SKM-1 (cell line): ENCODE results near the gene CTSL.
"Not testable (repeated sequence)": the region's sequence is repeated elsewhere in the genome, so short reads cannot be mapped to it uniquely, and the experiment has no call there.

Experiments
- DNase-seq: peaks from one replicate; lab custom pipeline; 2025; ENCODE audit not compliant: unreplicated experiment; lab: John Stamatoyannopoulos, UW

The CTSL gene

DNA sequence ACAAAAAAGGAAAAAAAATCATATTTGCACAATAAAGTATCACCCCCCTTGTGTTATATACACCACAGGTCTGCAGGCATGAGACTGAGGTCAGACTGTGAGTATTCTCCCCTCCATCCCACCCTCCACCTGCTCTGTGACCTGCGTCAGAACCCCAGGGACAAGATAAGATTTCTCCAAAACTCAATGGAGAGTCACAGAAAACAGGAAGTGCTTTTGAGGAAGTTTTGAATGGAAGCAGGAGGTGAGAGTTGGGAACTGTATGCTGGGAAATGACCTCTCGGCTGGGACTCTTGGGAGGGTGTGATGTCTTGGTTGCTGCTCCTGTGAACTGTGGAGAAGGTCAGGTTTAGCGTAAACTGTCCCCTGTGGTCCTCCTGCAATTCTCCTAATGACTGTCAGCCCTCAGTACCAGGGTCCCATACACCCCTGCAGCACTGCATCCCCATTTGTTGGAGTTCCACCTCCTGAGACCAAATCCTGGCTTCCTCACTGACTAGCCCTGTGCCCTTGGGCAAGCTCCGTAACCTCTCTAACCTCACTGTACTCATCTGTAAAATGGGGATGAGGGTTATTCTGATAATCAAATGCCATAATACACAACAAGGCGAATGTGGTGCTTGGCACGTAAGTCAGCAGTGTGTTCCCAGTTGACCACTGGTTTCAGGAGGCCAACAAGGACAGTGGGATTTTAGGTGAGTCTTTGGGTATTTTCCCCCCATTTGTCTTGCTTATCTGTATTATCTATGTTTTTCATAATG, 6.9 kb upstream of the CTSL start:
- DNase-seq = no peak

- no peak for DNase-seq
Observed at GRCh38 chr9:87720173-87720572, 5.7 kb upstream of the CTSL start.

DNA sequence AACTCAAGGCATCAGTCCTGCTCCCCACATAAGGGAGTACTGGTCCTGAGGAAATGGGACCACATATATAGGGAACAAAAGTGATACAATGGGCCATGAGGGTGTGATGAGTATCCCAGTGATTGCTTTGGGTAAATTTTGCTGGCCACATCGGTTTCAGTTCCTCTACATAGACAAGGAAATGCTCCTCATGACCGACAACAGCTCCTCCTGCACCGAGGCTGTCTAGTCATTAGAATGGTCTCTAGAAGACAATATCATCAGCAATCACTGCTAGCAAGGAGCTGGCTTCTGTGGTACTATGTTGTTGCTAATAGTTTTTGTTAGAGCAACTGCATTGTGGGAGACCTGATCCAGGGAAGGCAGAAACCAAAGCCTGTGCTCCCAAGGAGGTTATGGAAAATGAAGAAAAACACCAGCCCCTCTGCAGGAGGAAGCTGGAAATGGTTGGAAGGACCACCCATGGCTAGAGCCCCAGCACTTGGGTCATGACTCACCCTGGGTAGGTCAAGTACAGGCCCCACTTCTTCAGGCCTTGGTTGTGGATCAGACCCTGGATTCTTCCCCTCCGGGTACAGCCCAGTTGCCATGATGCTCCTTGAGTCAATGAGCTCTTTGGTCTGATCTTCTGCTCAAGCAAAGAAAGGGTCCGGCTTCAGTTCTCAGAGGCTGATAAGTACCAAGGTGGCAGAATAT, 3.4 kb upstream of the CTSL start:
- DNase-seq = no peak

- no peak for DNase-seq
Observed at GRCh38 chr9:87725356-87725899, 491 bp upstream of the CTSL start.

- DNase-seq = no peak
Observed at GRCh38 chr9:87729246-87729645, 3.3 kb downstream of the CTSL start.

DNA sequence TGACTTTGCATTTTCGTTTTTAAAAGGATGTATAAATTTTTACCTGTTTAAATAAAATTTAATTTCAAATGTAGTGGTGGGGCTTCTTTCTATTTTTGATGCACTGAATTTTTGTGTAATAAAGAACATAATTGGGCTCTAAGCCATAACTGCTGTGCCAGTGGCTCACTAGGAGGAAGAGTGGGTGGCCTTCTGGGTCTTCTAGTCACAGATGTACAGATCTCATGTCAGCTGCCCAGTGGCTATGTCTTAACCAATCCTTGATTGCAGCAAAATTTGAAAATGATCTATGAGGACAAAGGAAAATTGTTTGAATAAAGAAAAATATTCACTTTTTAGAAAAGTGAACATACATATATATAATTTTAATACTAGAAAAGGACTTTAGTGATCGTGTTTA, 5.4 kb downstream of the CTSL start:
- no peak for DNase-seq

DNA sequence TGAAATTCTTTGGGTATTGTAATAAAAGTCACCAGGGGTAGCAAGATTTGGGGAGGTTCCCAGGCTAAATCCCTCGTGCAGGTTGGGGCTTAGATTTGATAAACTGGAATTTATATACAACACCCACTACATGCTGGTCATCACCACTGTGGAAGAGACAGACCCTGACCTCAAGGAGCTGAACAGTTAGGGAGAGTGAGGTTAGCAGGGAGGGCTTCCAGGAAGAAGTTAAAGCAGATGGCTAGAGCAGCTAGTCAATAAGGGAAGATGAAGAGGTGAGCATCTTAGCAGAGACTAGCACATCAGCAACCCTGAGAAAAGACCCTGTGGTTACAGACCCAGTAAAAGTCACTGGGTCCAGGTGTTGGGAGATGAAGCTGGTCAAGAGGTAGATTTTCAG, 6.4 kb downstream of the CTSL start:
- no peak for DNase-seq

GRCh38 chr9:87732756-87733155, 6.8 kb downstream of the CTSL start:
- no peak for DNase-seq

DNA sequence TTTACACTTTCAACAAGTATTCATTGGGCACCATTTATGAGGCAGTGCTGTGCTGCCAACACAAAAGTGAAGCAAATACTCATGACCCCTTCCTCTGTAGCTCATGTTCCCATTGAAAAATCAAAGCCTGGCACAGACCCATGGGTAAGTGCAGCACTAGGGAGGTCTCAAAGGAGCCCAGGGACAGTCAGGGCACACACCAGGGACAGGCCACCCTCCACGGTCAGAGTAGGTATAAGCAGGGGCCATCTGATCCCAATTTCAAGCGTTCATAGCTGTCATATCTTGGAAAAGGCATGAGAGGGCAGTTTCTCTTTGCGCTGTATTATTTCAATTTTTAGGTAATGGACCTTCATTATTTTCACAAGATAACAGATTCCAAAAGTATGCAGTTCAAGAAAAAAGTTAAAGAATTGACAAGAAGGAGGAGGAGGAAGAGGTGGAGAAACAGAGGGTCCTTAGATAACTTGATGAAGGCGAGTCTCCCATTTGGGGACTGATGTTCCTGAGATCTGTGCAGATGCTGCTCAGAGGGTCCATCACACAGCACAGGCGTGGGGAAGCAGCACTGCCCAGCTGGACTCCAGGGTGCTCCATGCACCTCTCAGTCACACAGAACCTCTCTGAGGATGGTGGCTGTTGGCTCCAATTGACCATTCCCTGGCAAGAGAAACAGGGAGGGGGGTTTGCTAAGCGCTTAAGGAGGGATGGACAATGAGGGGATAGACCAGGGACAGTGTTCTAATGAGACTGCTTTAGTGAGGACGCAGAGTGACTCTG, 7.5 kb downstream of the CTSL start:
- DNase-seq = no peak

DNA sequence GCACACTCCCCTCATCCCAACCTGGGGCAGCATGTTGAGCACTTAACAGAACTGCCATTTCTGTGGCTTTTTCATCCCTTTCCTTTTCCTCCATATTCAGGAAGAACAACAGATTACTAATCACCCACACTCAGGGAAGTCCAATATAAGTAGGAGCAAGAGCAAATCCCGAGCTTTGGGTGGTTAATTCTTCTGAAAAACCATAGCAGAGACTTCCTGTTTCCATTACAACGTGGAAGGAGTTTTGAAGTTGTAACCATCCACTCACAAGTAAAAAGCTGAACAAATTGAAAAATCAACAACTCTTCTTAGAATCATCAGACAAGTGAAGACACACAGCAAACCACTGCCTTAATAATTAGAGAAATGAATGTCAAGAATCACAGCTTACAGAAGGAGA, 8.2 kb downstream of the CTSL start:
- no peak for DNase-seq

- no peak for DNase-seq
Observed at GRCh38 chr9:87739546-87739945, 13.6 kb downstream of the CTSL start.

- no peak for DNase-seq
Observed at GRCh38 chr9:87740209-87740608, 14.3 kb downstream of the CTSL start.

- no peak for DNase-seq
Observed at GRCh38 chr9:87741326-87741725, 15.4 kb downstream of the CTSL start.

- DNase-seq = no peak
Observed at GRCh38 chr9:87741891-87742290, 16.0 kb downstream of the CTSL start.

- DNase-seq = no peak
Observed at GRCh38 chr9:87742813-87743428, 17.0 kb downstream of the CTSL start.

- DNase-seq = not testable (repeated sequence)
Observed at GRCh38 chr9:87744247-87744646, 18.3 kb downstream of the CTSL start.

DNA sequence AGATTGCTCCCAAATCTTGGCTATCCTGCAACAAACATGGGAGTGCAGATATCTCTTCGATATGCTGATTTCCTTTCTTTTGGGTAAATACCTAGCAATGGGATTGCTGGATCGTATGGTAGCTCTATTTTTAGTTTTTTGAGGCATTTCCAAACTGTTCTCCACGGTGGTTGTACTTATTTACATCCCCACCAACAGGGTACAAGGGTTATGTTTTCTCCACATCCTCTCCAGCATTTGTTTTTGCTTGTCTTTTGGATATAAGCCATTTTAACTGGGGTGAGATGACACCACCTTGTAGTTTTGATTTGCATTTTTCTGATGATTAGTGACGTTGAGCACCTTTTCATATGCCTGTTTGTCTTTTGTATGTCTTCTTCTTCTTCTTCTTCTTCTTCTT, 20.3 kb downstream of the CTSL start:
- no peak for DNase-seq

GRCh38 chr9:87748881-87749280, 23.0 kb downstream of the CTSL start:
- DNase-seq = no peak

GRCh38 chr9:87749335-87750035, 23.6 kb downstream of the CTSL start:
- no peak for DNase-seq

DNA sequence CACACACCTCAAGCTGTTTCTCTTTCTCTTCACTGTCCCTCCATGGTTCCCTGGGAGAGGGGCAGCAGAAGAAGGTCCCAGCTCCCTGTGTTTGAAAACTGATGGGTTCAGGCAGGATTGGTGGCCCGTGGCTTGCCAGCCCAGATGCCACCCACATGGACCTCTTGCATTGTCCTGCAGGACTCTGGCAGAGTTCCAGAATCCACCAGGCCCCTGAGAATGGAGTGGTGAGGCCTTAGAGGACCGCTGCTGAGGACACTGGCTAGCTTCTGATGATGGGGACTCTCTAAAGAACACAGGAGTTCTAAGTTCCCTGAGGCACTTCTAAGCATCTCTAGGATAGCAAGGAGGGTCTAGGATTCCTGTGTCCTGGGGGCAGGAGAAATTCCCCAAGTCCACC, 24.8 kb downstream of the CTSL start:
- no peak for DNase-seq

DNA sequence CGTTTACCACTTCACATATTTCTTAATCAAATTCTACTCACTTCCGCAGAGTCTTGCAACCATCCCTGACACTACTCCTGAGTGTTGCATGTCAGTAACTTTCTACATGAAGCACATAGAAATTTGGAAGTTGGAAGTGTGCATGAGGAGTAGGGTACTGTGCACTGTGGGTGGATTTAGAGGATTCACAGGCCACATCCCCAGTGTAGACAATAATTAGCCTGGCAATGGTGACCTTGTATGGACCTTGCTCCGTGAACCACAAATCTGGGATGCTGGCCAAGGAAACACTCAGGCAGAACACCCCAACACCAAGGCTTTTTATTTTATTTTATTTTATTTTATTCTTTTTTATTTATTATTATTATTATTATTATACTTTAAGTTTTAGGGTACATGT, 25.5 kb downstream of the CTSL start:
- DNase-seq = no peak
